GM18498 (cell line): ENCODE results near the gene LDHAL6B.

ENCODE experiments used
- ATAC-seq: cut with Tn5 transposase; IDR thresholded peaks from one replicate; pipeline ENCODE4 v1.9.1; 2021; ENCODE audit warnings: mild to moderate bottlenecking, moderate library complexity; ENCODE audit not compliant: unreplicated experiment

LDHAL6B gene

GRCh38 chr15:59216911-59217310 lies 10.3 kb downstream of the LDHAL6B start:
- no peak for ATAC-seq

GRCh38 chr15:59217876-59218498 lies 11.3 kb downstream of the LDHAL6B start:
- ATAC-seq = no peak

- ATAC-seq = no peak
Observed at GRCh38 chr15:59218710-59219109, 12.1 kb downstream of the LDHAL6B start.

GRCh38 chr15:59221511-59222505 lies 15.2 kb downstream of the LDHAL6B start:
- no peak for ATAC-seq

- ATAC-seq = no peak
Observed at GRCh38 chr15:59222906-59223550, 16.4 kb downstream of the LDHAL6B start.

- no peak for ATAC-seq
Observed at GRCh38 chr15:59223736-59224135, 17.1 kb downstream of the LDHAL6B start.

- ATAC-seq = no peak
Observed at GRCh38 chr15:59224474-59224873, 17.8 kb downstream of the LDHAL6B start.

GRCh38 chr15:59227021-59227420 lies 20.4 kb downstream of the LDHAL6B start:
- ATAC-seq = no peak

- no peak for ATAC-seq
Observed at GRCh38 chr15:59229015-59229414, 22.4 kb downstream of the LDHAL6B start.

- no peak for ATAC-seq
Observed at GRCh38 chr15:59229453-59229852, 22.8 kb downstream of the LDHAL6B start.

GRCh38 chr15:59230531-59231055 lies 23.9 kb downstream of the LDHAL6B start:
- ATAC-seq = no peak

GRCh38 chr15:59232476-59232875 lies 25.8 kb downstream of the LDHAL6B start:
- no peak for ATAC-seq

GRCh38 chr15:59236394-59236793 lies 29.8 kb downstream of the LDHAL6B start:
- no peak for ATAC-seq

GRCh38 chr15:59237119-59237855 lies 30.6 kb downstream of the LDHAL6B start:
- ATAC-seq = peak; percentile 70

- peak; percentile 62 for ATAC-seq
Observed at GRCh38 chr15:59237924-59238331, 31.3 kb downstream of the LDHAL6B start.

GRCh38 chr15:59240036-59240435 lies 33.4 kb downstream of the LDHAL6B start:
- no peak for ATAC-seq

GRCh38 chr15:59242649-59243048 lies 36.0 kb downstream of the LDHAL6B start:
- no peak for ATAC-seq

GRCh38 chr15:59243622-59244021 lies 37.0 kb downstream of the LDHAL6B start:
- no peak for ATAC-seq

GRCh38 chr15:59244337-59244736 lies 37.7 kb downstream of the LDHAL6B start:
- peak; percentile 87 for ATAC-seq

- ATAC-seq = no peak
Observed at GRCh38 chr15:59245559-59245958, 38.9 kb downstream of the LDHAL6B start.

- no peak for ATAC-seq
Observed at GRCh38 chr15:59247364-59247763, 40.7 kb downstream of the LDHAL6B start.
